Gastroesophageal sphincter (tissue), 3 donors: Measurements from ENCODE around the gene STX1A.

ENCODE experiments used
- CTCF ChIP-seq, 4 experiments: fragments of 200-600 bp in 2 of 4; fragments of 450-650 bp in 2 of 4; sonication (generic) in 1 of 4; IDR thresholded peaks; one replicate each; pipeline ENCODE4 v1.5.1; 2017 to 2019; ENCODE audit warnings: antibody characterized with exemption in 4 of 4, mild to moderate bottlenecking in 2 of 4, moderate library complexity in 2 of 4
- EP300 ChIP-seq: sonication (generic); formaldehyde crosslinking; IDR thresholded peaks from one replicate; pipeline ENCODE4 v1.6.1; 2017; ENCODE audit warnings: antibody characterized with exemption, mild to moderate bottlenecking
- POLR2A ChIP-seq, 2 donors: fragments of 450-650 bp; IDR thresholded peaks; one replicate each; pipeline ENCODE4 v1.6.1; 2017; ENCODE audit warnings: antibody characterized with exemption in 2 of 2, mild to moderate bottlenecking in 2 of 2, moderate library complexity in 1 of 2
- POLR2AphosphoS5 ChIP-seq: sonication (generic); formaldehyde crosslinking; IDR thresholded peaks from one replicate; pipeline ENCODE4 v1.6.1; 2017; ENCODE audit warnings: antibody characterized with exemption

- TF ChIP-seq CTCF (IDR thresholded peaks at IDR 0.05) (no peak), POLR2AphosphoS5 (no peak), POLR2A (IDR thresholded peaks at IDR 0.05) (no peak), EP300 (no peak)
Measured at GRCh38 chr7:73715648-73716317, 3.7 kb downstream of the STX1A start.
